Osteocyte (in vitro differentiated cells): ENCODE measurements around the gene DSG2. TPM values are rescaled to one million over a fixed set of nuclear protein-coding genes. Genes with fewer than 3 reads are reported as not detected.

Experiments
- DNase-seq: peaks from one replicate; pipeline ENCODE4 v3.0.0; 2021; ENCODE audit warnings: mixed read lengths; ENCODE audit not compliant: unreplicated experiment; ENCODE audit errors: extremely low spot score
- H3K27ac Mint-ChIP-seq: one replicate; pipeline ENCODE4 v1.8.0; 2021; ENCODE audit warnings: mild to moderate bottlenecking, mixed read lengths; ENCODE audit not compliant: unreplicated experiment
- H3K27me3 Mint-ChIP-seq: one replicate; pipeline ENCODE4 v1.8.0; 2021; ENCODE audit warnings: mixed read lengths; ENCODE audit not compliant: unreplicated experiment
- H3K36me3 Mint-ChIP-seq: one replicate; pipeline ENCODE4 v1.8.0; 2021; ENCODE audit warnings: mixed read lengths; ENCODE audit not compliant: unreplicated experiment
- H3K4me1 Mint-ChIP-seq: one replicate; pipeline ENCODE4 v1.8.0; 2021; ENCODE audit warnings: mixed read lengths; ENCODE audit not compliant: unreplicated experiment
- H3K4me3 Mint-ChIP-seq: one replicate; pipeline ENCODE4 v1.8.0; 2021; ENCODE audit warnings: mild to moderate bottlenecking, moderate library complexity, mixed read lengths; ENCODE audit not compliant: unreplicated experiment
- H3K9me3 Mint-ChIP-seq: one replicate; pipeline ENCODE4 v1.8.0; 2021; ENCODE audit warnings: mixed read lengths; ENCODE audit not compliant: unreplicated experiment
- CTCF ChIP-seq: fragments of 200-600 bp; sonication (generic); IDR thresholded peaks from 2 replicates; pipeline ENCODE4 v1.5.0; 2021; ENCODE audit warnings: antibody characterized with exemption, mild to moderate bottlenecking, moderate library complexity
- total RNA-seq: library from RNA; stranded (reverse); gene quantifications from 2 replicates; pipeline ENCODE4 v1.2.1, GENCODE V29; 2021

The DSG2 gene
- total RNA-seq, 1 donor from 2014 or later: 16.6 TPM

GRCh38 chr18:31590570-31590969, 92.6 kb downstream of the DSG2 start:
- H3K4me3 Mint-ChIP-seq: no peak overlapping the region
- H3K36me3 Mint-ChIP-seq: no peaks in the 10 kb centered on the region
- H3K9me3 Mint-ChIP-seq: peaks cover 11% of the 10 kb centered on the region
- H3K27ac Mint-ChIP-seq: no peak overlapping the region
- TF ChIP-seq CTCF: no peak
- no peaks in the 10 kb centered on the region for H3K27me3 Mint-ChIP-seq
- no peak for DNase-seq
- H3K4me1 Mint-ChIP-seq: peaks cover 12% of the 10 kb centered on the region

- no peak for DNase-seq
- Mint-ChIP-seq H3K9me3 (peaks cover 11% of the 10 kb centered on the region), H3K27me3 (no peaks in the 10 kb centered on the region), H3K4me3 (no peak overlapping the region), H3K27ac (no peak overlapping the region), H3K36me3 (no peaks in the 10 kb centered on the region), H3K4me1 (peaks cover 15% of the 10 kb centered on the region)
- TF ChIP-seq CTCF: no peak
These were observed 93.1 kb downstream of the DSG2 start for GRCh38 chr18:31591113-31591512.

GRCh38 chr18:31591628-31592027, 93.7 kb downstream of the DSG2 start, which contains the start of gene TTR:
TTR (plus strand) TSS chr18:31591877; CDS start chr18:31591903, 26 bp downstream.
- DNase-seq: no peak
- peaks cover 13% of the 10 kb centered on the region for H3K9me3 Mint-ChIP-seq
- TF ChIP-seq CTCF: no peak
- H3K27ac Mint-ChIP-seq: no peak within 1 kb of the TSS
- no peak within 1 kb of the TSS for H3K4me3 Mint-ChIP-seq
- no peaks in the 10 kb centered on the region for H3K27me3 Mint-ChIP-seq
- H3K4me1 Mint-ChIP-seq: peaks cover 15% of the 10 kb centered on the region
- no peaks in the 10 kb centered on the region for H3K36me3 Mint-ChIP-seq

- TF ChIP-seq CTCF: no peak
- no peak for DNase-seq
- H3K36me3 Mint-ChIP-seq: no peaks in the 10 kb centered on the region
- no peak overlapping the region for H3K4me3 Mint-ChIP-seq
- peaks cover 15% of the 10 kb centered on the region for H3K4me1 Mint-ChIP-seq
- peaks cover 14% of the 10 kb centered on the region for H3K9me3 Mint-ChIP-seq
- no peak overlapping the region for H3K27ac Mint-ChIP-seq
- no peaks in the 10 kb centered on the region for H3K27me3 Mint-ChIP-seq
These were observed 94.7 kb downstream of the DSG2 start for GRCh38 chr18:31592506-31593157.

GRCh38 chr18:31595121-31595771, 97.3 kb downstream of the DSG2 start:
- no peak for DNase-seq
- no peak for TF ChIP-seq CTCF
- Mint-ChIP-seq H3K36me3 (no peaks in the 10 kb centered on the region), H3K4me3 (no peak overlapping the region), H3K27me3 (no peaks in the 10 kb centered on the region), H3K9me3 (peaks cover 14% of the 10 kb centered on the region), H3K4me1 (peaks cover 15% of the 10 kb centered on the region), H3K27ac (no peak overlapping the region)
